H1 (cell line): ENCODE data around the gene FOXN3. TPM values are rescaled to one million over a fixed set of nuclear protein-coding genes. Genes with fewer than 3 reads are reported as not detected.

ENCODE experiments used
- CTCF ChIA-PET: fragments of 300-600 bp; sonication (Branson Sonifier 250); formaldehyde crosslinking; loops from one replicate; lab custom pipeline; 2021; ENCODE audit not compliant: partially characterized antibody; lab: Charles Lee
- POLR2A ChIA-PET: fragments of 300-600 bp; sonication (Branson Sonifier 250); formaldehyde crosslinking; loops from one replicate; lab custom pipeline; 2021; ENCODE audit warnings: inconsistent platforms; ENCODE audit not compliant: partially characterized antibody; lab: Charles Lee
- DNase-seq, 2 experiments: peaks; one replicate each; pipeline versions ENCODE4 v3.0.0 to v3.0.0-alpha.2; 2010 to 2022; ENCODE audit warnings: low spot score in 2 of 2, low read depth in 1 of 2, mixed read lengths in 1 of 2
- FAIRE-seq: peaks from 2 replicates; lab custom pipeline; 2011; peaks lifted over from hg19 to GRCh38; lab: Jason Lieb, UNC
- H2AFZ ChIP-seq: 2 replicates; pipeline ENCODE4 v1.8.1; 2012; ENCODE audit warnings: low read length, inconsistent platforms
- H2AK5ac ChIP-seq: 2 replicates; pipeline ENCODE4 v1.6.1; 2013; ENCODE audit warnings: low read depth, low read length
- H2BK120ac ChIP-seq: replicated peaks from 2 replicates; pipeline ENCODE3; 2013; ENCODE audit warnings: low read depth, low read length, inconsistent platforms
- H2BK12ac ChIP-seq: 2 replicates; pipeline ENCODE4 v1.6.1; 2013; ENCODE audit warnings: low read depth, low read length
- H2BK15ac ChIP-seq: 2 replicates; pipeline ENCODE4 v1.6.1; 2013; ENCODE audit warnings: low read length
- H2BK20ac ChIP-seq: 2 replicates; pipeline ENCODE4 v1.6.1; 2013; ENCODE audit warnings: low read length
- H2BK5ac ChIP-seq: 2 replicates; pipeline ENCODE4 v1.6.1; 2013; ENCODE audit warnings: low read depth, low read length
- H3K14ac ChIP-seq: 2 replicates; pipeline ENCODE4 v1.6.1; 2013; ENCODE audit warnings: inconsistent platforms; ENCODE audit not compliant: insufficient read length
- H3K18ac ChIP-seq: 2 replicates; pipeline ENCODE4 v1.6.1; 2013; ENCODE audit warnings: low read length; ENCODE audit errors: extremely low read depth
- H3K23ac ChIP-seq: 2 replicates; pipeline ENCODE4 v1.6.1; 2013; ENCODE audit warnings: inconsistent platforms; ENCODE audit not compliant: insufficient read length
- H3K23me2 ChIP-seq: 2 replicates; pipeline ENCODE4 v1.6.1; 2013; ENCODE audit warnings: low read depth, low read length
- H3K27ac ChIP-seq: 2 replicates; pipeline ENCODE4 v1.6.1; 2011; ENCODE audit warnings: low read depth, low read length, inconsistent platforms
- H3K27me3 ChIP-seq, 4 experiments: replicated peaks in 1 of 4; 1 replicate in 1 of 4; 2 replicates in 3 of 4; pipeline versions ENCODE4 v1.6.1 to v1.8.1; 2011 to 2013; ENCODE audit warnings: low read length in 3 of 4, mild to moderate bottlenecking in 3 of 4, inconsistent platforms in 2 of 4, mixed read lengths in 2 of 4, moderate library complexity in 1 of 4; ENCODE audit not compliant: control insufficient read depth in 3 of 4, insufficient read depth in 3 of 4; ENCODE audit errors: extremely low read depth in 1 of 4
- H3K36me3 ChIP-seq, 4 experiments: 2 replicates each; pipeline versions ENCODE4 v1.6.1 to v1.8.1; 2011 to 2013; ENCODE audit warnings: mild to moderate bottlenecking in 4 of 4, low read length in 3 of 4, moderate library complexity in 2 of 4, control low read depth in 1 of 4, inconsistent platforms in 1 of 4; ENCODE audit not compliant: insufficient read depth in 4 of 4, control insufficient read depth in 2 of 4
- H3K4ac ChIP-seq: replicated peaks from 2 replicates; pipeline ENCODE3; 2013; ENCODE audit warnings: low read length, low read depth, mixed read lengths, inconsistent platforms; ENCODE audit not compliant: insufficient read length
- H3K4me1 ChIP-seq, 4 experiments: replicated peaks in 1 of 4; 1 replicate in 1 of 4; 2 replicates in 3 of 4; pipeline versions ENCODE4 v1.6.1 to v1.8.1; 2011 to 2013; ENCODE audit warnings: low read length in 3 of 4, inconsistent platforms in 2 of 4, mixed read lengths in 1 of 4; ENCODE audit not compliant: insufficient read depth in 4 of 4, control insufficient read depth in 3 of 4
- H3K4me2 ChIP-seq, 2 experiments: 2 replicates each; pipeline versions ENCODE4 v1.6.1 to v1.8.1; 2011 to 2013; ENCODE audit warnings: low read depth in 2 of 2, low read length in 2 of 2, control low read depth in 1 of 2, inconsistent platforms in 1 of 2, mild to moderate bottlenecking in 1 of 2; ENCODE audit not compliant: insufficient read depth in 1 of 2
- H3K4me3 ChIP-seq, 4 experiments: fragments of 200-600, 300-600 bp in 1 of 4; sonication (generic), shearing (Covaris generic), sonication (Bioruptor Twin) in 1 of 4; 2 replicates each; pipeline versions ENCODE4 v1.5.1 to v1.8.1; 2011 to 2016; ENCODE audit warnings: low read length in 4 of 4, low read depth in 3 of 4, control low read depth in 2 of 4, inconsistent platforms in 2 of 4, mild to moderate bottlenecking in 2 of 4, mixed read lengths in 1 of 4, moderate library complexity in 1 of 4; ENCODE audit not compliant: insufficient read depth in 2 of 4; ENCODE audit errors: extremely low read depth in 1 of 4
- H3K56ac ChIP-seq: replicated peaks from 2 replicates; pipeline ENCODE3; 2013; ENCODE audit warnings: low read depth, mild to moderate bottlenecking, mixed read lengths, low read length, inconsistent platforms; ENCODE audit not compliant: insufficient read length
- H3K79me1 ChIP-seq: 2 replicates; pipeline ENCODE4 v1.6.1; 2013; ENCODE audit warnings: low read depth, low read length, control low read depth
- H3K79me2 ChIP-seq, 2 experiments: 2 replicates each; pipeline versions ENCODE4 v1.6.1 to v1.8.1; 2012 to 2013; ENCODE audit warnings: low read length in 2 of 2, mild to moderate bottlenecking in 2 of 2, inconsistent platforms in 1 of 2; ENCODE audit not compliant: insufficient read depth in 2 of 2, control insufficient read depth in 1 of 2
- H3K9ac ChIP-seq, 4 experiments: replicated peaks in 1 of 4; 1 replicate in 1 of 4; 2 replicates in 3 of 4; pipeline versions ENCODE4 v1.6.1 to v1.8.1; 2011 to 2013; ENCODE audit warnings: low read depth in 3 of 4, low read length in 3 of 4, control low read depth in 2 of 4, mild to moderate bottlenecking in 2 of 4, moderate library complexity in 2 of 4, inconsistent platforms in 1 of 4; ENCODE audit errors: extremely low read depth in 1 of 4
- H3K9me3 ChIP-seq, 2 experiments: 2 replicates each; pipeline versions ENCODE4 v1.6.1 to v1.8.1; 2012 to 2013; ENCODE audit warnings: mild to moderate bottlenecking in 2 of 2, moderate library complexity in 2 of 2, control low read depth in 1 of 2, inconsistent platforms in 1 of 2, low read depth in 1 of 2, low read length in 1 of 2, mixed read lengths in 1 of 2; ENCODE audit not compliant: insufficient read depth in 2 of 2
- H4K20me1 ChIP-seq, 2 experiments: replicated peaks in 1 of 2; 2 replicates each; pipeline versions ENCODE3 to v1.8.1; 2011 to 2013; ENCODE audit warnings: inconsistent platforms in 2 of 2, low read length in 2 of 2, mild to moderate bottlenecking in 1 of 2; ENCODE audit not compliant: insufficient read depth in 2 of 2, control insufficient read depth in 1 of 2
- H4K5ac ChIP-seq: 2 replicates; pipeline ENCODE4 v1.6.1; 2013; ENCODE audit warnings: low read length, low read depth, mixed read lengths, inconsistent platforms; ENCODE audit not compliant: insufficient read length
- H4K8ac ChIP-seq: 2 replicates; pipeline ENCODE4 v1.8.0; 2013; ENCODE audit warnings: mild to moderate bottlenecking, moderate library complexity, low read length, inconsistent platforms; ENCODE audit not compliant: insufficient read depth; ENCODE audit errors: extremely low read depth
- H4K91ac ChIP-seq: replicated peaks from 2 replicates; pipeline ENCODE3; 2013; ENCODE audit warnings: low read length, mixed read lengths, inconsistent platforms; ENCODE audit not compliant: insufficient read length
- BACH1 ChIP-seq: IDR thresholded peaks from 2 replicates; pipeline ENCODE4 v1.6.1; 2012; ENCODE audit warnings: low read length, improper control_type of control experiment
- GTF2F1 ChIP-seq: IDR thresholded peaks from 2 replicates; pipeline ENCODE4 v1.6.1; 2012; ENCODE audit warnings: low read depth, low read length, improper control_type of control experiment, borderline replicate concordance
- HDAC2 ChIP-seq, 2 experiments: fragments of 300-600 bp in 1 of 2; sonication (generic) in 1 of 2; IDR thresholded peaks; 2 replicates each; pipeline ENCODE4 v1.6.1; 2011 to 2012; ENCODE audit warnings: low read depth in 2 of 2, low read length in 2 of 2, mild to moderate bottlenecking in 2 of 2, moderate library complexity in 2 of 2, borderline replicate concordance in 1 of 2, inconsistent platforms in 1 of 2
- PHF8 ChIP-seq: fragments of 200-600 bp; sonication (generic); conservative IDR thresholded peaks from 2 replicates; pipeline ENCODE4 v1.7.1; 2012; ENCODE audit warnings: low read depth, mild to moderate bottlenecking, inconsistent platforms, low read length, moderate library complexity
- RAD21 ChIP-seq, 2 experiments: IDR thresholded peaks in 1 of 2; conservative IDR thresholded peaks in 1 of 2; 2 replicates each; pipeline ENCODE4 v1.6.1; 2011; ENCODE audit warnings: low read depth in 2 of 2, low read length in 2 of 2, improper control_type of control experiment in 1 of 2, inconsistent platforms in 1 of 2, mild to moderate bottlenecking in 1 of 2, moderate library complexity in 1 of 2
- RFX5 ChIP-seq: IDR thresholded peaks from 2 replicates; pipeline ENCODE4 v1.6.1; 2011; ENCODE audit warnings: low read depth, low read length, improper control_type of control experiment, borderline replicate concordance
- SP4 ChIP-seq: IDR thresholded peaks from 2 replicates; pipeline ENCODE4 v1.6.1; 2012; ENCODE audit warnings: low read length, inconsistent platforms
- SRF ChIP-seq: IDR thresholded peaks from 2 replicates; pipeline ENCODE4 v1.6.1; 2011; ENCODE audit warnings: mild to moderate bottlenecking, low read depth, low read length, moderate library complexity
- TAF7 ChIP-seq: optimal IDR thresholded peaks from 2 replicates; pipeline ENCODE3; 2011; ENCODE audit warnings: low read depth, mild to moderate bottlenecking, inconsistent platforms, low read length, moderate library complexity, borderline replicate concordance
- WGBS, 2 experiments: shearing (Covaris generic) in 1 of 2; methylation state at CpG; one replicate each; pipeline versions ENCODE4 v1.1.6 to v1.1.7; 2013 to 2015; ENCODE audit warnings: low lambda C conversion rate in 2 of 2, mixed read lengths in 2 of 2, inconsistent platforms in 1 of 2, low coverage in 1 of 2, missing lambda C conversion rate in 1 of 2; ENCODE audit not compliant: insufficient replicate concordance in 2 of 2, insufficient coverage in 1 of 2, insufficient read length in 1 of 2; ENCODE audit errors: extremely low coverage in 1 of 2, missing lambda C conversion rate in 1 of 2; 5-methylcytosine and 5-hydroxymethylcytosine counted together
- polyA plus RNA-seq, 7 experiments: library from polyadenylated mRNA; depleted of rRNA in 3 of 7; stranded (reverse) in 5 of 7; unstranded in 2 of 7; fragments of >200 nt in 5 of 7; fragments of 200-250 nt in 2 of 7; gene quantifications; 1 replicate in 5 of 7; 2 replicates in 1 of 7; 4 replicates in 1 of 7; pipeline versions ENCODE4 v1.2.1 to v1.2.3, GENCODE V29; 2011 to 2013; ENCODE audit warnings: missing spikeins in 2 of 7, mixed read lengths in 2 of 7
- total RNA-seq: library from RNA; stranded (reverse); fragmentation: NEBNext Ultra II Directional; extraction: Animal tissue kit (Norgen Biotek cat#: 25700); gene quantifications from 2 replicates; pipeline ENCODE4 v1.2.1, GENCODE V29; 2021
- TF ChIP-seq, protein P1 (sequence below): IDR thresholded peaks from 2 replicates; pipeline ENCODE4 v1.6.1; 2012; ENCODE audit warnings: inconsistent platforms

The FOXN3 gene
- total and polyA plus RNA-seq, 2 of the 8 experiments (the other 6 are each of a cell fraction or from before 2014, with no cell fraction given), result 52.6 to 178 TPM

DNA sequence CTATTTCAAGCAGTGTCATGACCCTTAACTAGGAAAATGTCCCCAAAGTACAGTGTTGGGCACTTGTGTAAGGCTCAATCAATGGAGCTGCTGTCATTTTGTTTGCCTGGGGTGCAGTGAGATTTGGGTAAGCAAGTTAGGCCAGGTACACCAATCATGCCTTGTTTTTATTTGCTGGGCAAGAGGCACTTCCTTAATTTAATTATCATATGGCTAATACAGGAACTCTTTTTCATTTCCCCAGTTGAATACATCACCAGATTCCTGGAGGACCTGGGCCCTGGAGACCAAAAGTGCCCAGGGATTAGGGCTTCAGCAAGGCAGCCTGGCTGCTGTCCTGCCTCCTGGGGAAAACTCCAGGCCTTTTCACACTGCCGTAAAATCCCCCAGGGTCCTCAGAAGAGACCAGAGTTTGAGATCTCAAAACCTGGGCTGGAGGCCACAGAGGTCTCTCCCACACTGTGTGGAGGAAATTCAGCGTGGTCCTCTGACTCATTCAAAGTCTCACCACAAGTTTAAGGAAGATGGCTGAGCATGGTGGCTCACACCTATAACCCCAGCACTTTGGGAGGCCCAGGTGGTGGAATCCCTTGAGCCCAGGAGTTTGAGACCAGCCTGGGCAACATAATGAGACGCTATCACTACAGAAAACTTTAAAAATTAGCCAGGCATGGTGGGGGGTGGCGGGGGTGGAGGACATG is 28.4 kb upstream of the FOXN3 start:
- no peak overlapping the region; a peak in 1 of 7 replicates for H3K9ac ChIP-seq
- no peak overlapping the region for H2BK12ac ChIP-seq
- ChIA-PET POLR2A (interaction anchor here (0.6 kb wide), 1 partner anchor 81 kb away, joined by 3 read pairs; no protein-coding TSS in a partner anchor), CTCF (interaction anchor here (0.6 to 1.0 kb wide), 3 partner anchors 9 to 37 kb away, joined by 3 to 4 read pairs (median 3); no protein-coding TSS in a partner anchor)
- H3K4me1 ChIP-seq, result peaks cover 7 to 26% (median 21%) of the 10 kb centered on the region in 4 experiments
- H3K23me2 ChIP-seq, result no peaks in the 10 kb centered on the region
- 47% methylated on average over 4 of the region's 4 CpGs; no CpG with 5 or more reads in 1 of the 2 experiments for WGBS, 2 experiments
- no peaks in the 10 kb centered on the region for H4K20me1 ChIP-seq
- H3K14ac ChIP-seq, result no peak overlapping the region
- H3K4me3 ChIP-seq, result no peak overlapping the region
- H3K4ac ChIP-seq, result no peak overlapping the region
- peaks cover 0 to 18% of the 10 kb centered on the region in 2 experiments; a peak in 2 of 4 replicates for H3K79me2 ChIP-seq
- H3K4me2 ChIP-seq, result no peak overlapping the region
- no peaks in the 10 kb centered on the region for H3K9me3 ChIP-seq
- H2AFZ ChIP-seq, result no peak overlapping the region
- no peak overlapping the region for H3K23ac ChIP-seq
- H3K27me3 ChIP-seq, result no peaks in the 10 kb centered on the region
- peak overlapping the region; percentile 15; the same call in 1 of the 2 replicates for H2BK20ac ChIP-seq
- H2BK120ac ChIP-seq, result peak overlapping the region; percentile 19
- H3K27ac ChIP-seq, result no peak overlapping the region
- H3K36me3 ChIP-seq, result no peaks in the 10 kb centered on the region
- peak overlapping the region; percentile 0 for H3K18ac ChIP-seq
- H2AK5ac ChIP-seq, result peak overlapping the region; percentile 45
- DNase-seq (no peak), FAIRE-seq (no peak)
- no peak overlapping the region for H2BK15ac ChIP-seq
- peak overlapping the region; percentile 35; the same call in 1 of the 2 replicates for H2BK5ac ChIP-seq
- peak overlapping the region; percentile 38 for H4K91ac ChIP-seq
- no peak overlapping the region for H4K5ac ChIP-seq
- H3K56ac ChIP-seq, result no peak overlapping the region
- H4K8ac ChIP-seq, result no peak overlapping the region
- H3K79me1 ChIP-seq, result peaks cover 3% of the 10 kb centered on the region; the same call in 1 of the 2 replicates
- TF ChIP-seq SP4 (no peak), RAD21 (IDR thresholded peaks at IDR 0.05 in 1 of 2, conservative IDR thresholded peaks at IDR 0.05 in 1 of 2; ENCODE audit: low read depth in 2 of 2, low read length in 2 of 2) (no peak), RFX5 (no peak), BACH1 (no peak), HDAC2 (IDR thresholded peaks at IDR 0.05; ENCODE audit: borderline replicate concordance in 1 of 2, low read depth in 2 of 2, low read length in 2 of 2) (no peak), GTF2F1 (no peak), TAF7 (no peak), PHF8 (no peak), SRF (no peak)
- TF ChIP-seq, protein P1, sequence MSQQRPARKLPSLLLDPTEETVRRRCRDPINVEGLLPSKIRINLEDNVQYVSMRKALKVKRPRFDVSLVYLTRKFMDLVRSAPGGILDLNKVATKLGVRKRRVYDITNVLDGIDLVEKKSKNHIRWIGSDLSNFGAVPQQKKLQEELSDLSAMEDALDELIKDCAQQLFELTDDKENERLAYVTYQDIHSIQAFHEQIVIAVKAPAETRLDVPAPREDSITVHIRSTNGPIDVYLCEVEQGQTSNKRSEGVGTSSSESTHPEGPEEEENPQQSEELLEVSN, result no peak
